GM12864 (cell line): ENCODE data around the gene CSRP1.

Source experiments
- DNase-seq: peaks from one replicate; pipeline ENCODE4 v3.0.0-alpha.2; 2011; ENCODE audit warnings: low read depth
- H3K4me3 ChIP-seq: 2 replicates; pipeline ENCODE4 v1.5.1; 2011; ENCODE audit warnings: mild to moderate bottlenecking, low read depth, low read length, control low read depth
- CTCF ChIP-seq: IDR thresholded peaks from 2 replicates; pipeline ENCODE4 v1.5.1; 2011; ENCODE audit warnings: low read depth, mild to moderate bottlenecking, moderate library complexity, low read length, control low read depth, inconsistent platforms; ENCODE audit errors: missing control alignments

CSRP1 gene

GRCh38 chr1:201502511-201502857 lies 4.4 kb downstream of the CSRP1 start:
- H3K4me3 ChIP-seq, result no peak overlapping the region
- DNase-seq, result no peak
- TF ChIP-seq CTCF, result no peak

DNA sequence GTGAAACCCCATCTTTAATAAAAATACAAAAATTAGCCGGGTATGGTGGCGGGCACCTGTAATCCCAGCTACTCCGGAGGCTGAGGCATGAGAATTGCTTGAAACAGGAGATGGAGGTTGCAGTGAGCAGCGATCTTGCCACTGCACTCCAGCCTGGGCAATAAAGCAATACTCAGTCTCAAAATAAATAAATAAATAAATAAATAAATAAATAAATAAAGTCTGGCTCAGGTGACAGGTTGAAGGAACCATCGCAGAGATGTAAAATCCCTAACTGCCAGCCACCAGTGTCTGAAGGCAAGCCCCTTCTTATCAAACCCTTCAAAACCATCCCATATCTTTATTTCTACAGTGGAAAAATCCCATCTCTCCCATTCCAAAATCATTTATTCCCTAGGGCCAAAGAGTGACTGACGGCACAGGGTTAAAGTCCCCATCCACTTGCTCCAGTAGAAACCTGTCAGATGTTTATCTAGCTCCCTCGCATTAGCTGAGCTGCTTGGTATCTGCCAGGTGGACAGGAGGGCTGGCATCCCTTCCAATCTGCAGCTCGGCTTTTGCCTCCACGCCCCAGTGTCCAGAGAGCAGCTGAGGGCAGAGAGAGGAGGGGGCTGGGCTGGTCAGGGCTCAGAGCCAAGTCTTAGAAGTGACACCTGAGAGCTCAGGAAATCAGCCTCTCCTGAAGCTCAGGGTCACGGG lies 5.0 kb downstream of the CSRP1 start:
- no peak overlapping the region for H3K4me3 ChIP-seq
- DNase-seq, result no peak
- TF ChIP-seq CTCF, result no peak

GRCh38 chr1:201501144-201501543 lies 5.8 kb downstream of the CSRP1 start:
- no peak for DNase-seq
- H3K4me3 ChIP-seq, result no peak overlapping the region
- no peak for TF ChIP-seq CTCF

DNA sequence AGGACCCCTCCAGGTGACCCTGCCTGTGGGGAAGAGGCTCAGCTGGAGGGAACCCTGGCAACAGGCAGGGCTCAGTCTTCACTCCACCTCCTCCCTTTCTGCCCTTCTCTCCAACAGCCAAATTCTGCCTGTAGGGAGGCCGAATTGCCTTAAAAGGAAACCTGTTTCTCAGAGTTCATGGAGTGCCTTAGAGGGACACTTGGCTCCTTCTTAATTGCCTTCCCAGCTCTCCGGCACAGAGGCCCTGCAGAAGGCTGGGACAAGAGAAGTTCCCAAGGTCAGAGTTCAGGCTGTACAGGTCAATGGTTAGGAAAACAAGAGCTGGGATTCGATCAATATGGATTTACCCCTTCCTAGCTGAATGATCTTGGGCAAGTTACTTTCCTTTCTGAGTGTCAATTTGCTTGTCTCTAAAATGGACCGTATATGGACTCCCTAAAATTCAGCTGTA lies 6.2 kb downstream of the CSRP1 start:
- no peak overlapping the region for H3K4me3 ChIP-seq
- DNase-seq, result no peak
- TF ChIP-seq CTCF, result no peak

GRCh38 chr1:201499795-201500669 lies 6.9 kb downstream of the CSRP1 start:
- no peak for TF ChIP-seq CTCF
- H3K4me3 ChIP-seq, result no peak overlapping the region
- no peak for DNase-seq

DNA sequence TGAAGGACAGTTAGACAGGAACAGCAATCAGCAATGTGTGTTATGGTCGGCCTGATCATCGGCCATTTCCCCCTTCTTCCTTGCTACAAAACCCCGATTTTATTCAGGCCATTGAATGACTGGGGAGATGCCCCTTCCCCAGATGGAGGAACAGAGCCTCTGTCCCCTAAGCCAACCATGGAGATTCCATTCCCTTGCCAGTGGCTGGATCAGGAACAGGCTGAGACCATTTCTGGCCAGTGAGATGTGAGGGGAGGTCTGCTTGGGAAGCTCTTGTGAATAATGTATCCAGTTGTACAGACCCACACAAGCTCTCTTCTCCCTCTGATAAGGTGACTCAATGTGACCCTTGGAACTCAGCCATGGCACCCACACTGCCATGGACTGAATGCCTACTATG lies 7.7 kb downstream of the CSRP1 start:
- H3K4me3 ChIP-seq, result no peak overlapping the region
- DNase-seq, result no peak
- no peak for TF ChIP-seq CTCF
